Measurements from ENCODE around the gene ARHGEF33.

The ARHGEF33 gene

GRCh38 chr2:38922389-38922788, 32.7 kb downstream of the ARHGEF33 start:
- Histone ChIP-seq H3K4me3 (ENCODE audit: low read length) (no peak overlapping the region), H3K79me1 (ENCODE audit: low read length) (no peaks in the 10 kb centered on the region), H4K8ac (ENCODE audit: low read depth, low read length) (no peak overlapping the region), H3K36me3 (ENCODE audit: control insufficient read depth, insufficient read depth, low read length) (no peaks in the 10 kb centered on the region), H3K27ac (ENCODE audit: low read depth, low read length) (no peak overlapping the region), H3K27me3 (ENCODE audit: insufficient read depth, low read length, poor library complexity) (no peaks in the 10 kb centered on the region), H3K56ac (ENCODE audit: low read length) (no peak overlapping the region), H3K18ac (ENCODE audit: low read length) (no peak overlapping the region), H2BK120ac (ENCODE audit: low read depth, low read length) (no peak overlapping the region), H3K4me2 (ENCODE audit: low read length) (no peak overlapping the region), H3K79me2 (ENCODE audit: control insufficient read depth, insufficient read depth, low read length) (no peaks in the 10 kb centered on the region), H2BK15ac (replicated peaks; ENCODE audit: low read depth) (no peak overlapping the region), H3K9ac (ENCODE audit: low read length) (no peak overlapping the region), H3K23ac (ENCODE audit: low read length) (no peak overlapping the region), H4K5ac (ENCODE audit: low read length) (no peak overlapping the region), H2AK5ac (ENCODE audit: low read length) (no peak overlapping the region), H2BK5ac (ENCODE audit: low read length) (no peak overlapping the region), H3K4ac (ENCODE audit: low read depth, low read length) (no peak overlapping the region), H3K4me1 (ENCODE audit: control insufficient read depth, low read depth, low read length) (no peaks in the 10 kb centered on the region)
- WGBS (ENCODE audit: extremely low coverage, insufficient coverage, low lambda C conversion rate), result no CpG with 5 or more reads among the region's 4 CpGs
- no peak for DNase-seq

- Histone ChIP-seq H2AK5ac (ENCODE audit: low read length) (no peak overlapping the region), H3K27me3 (ENCODE audit: insufficient read depth, low read length, poor library complexity) (no peaks in the 10 kb centered on the region), H3K27ac (ENCODE audit: low read depth, low read length) (no peak overlapping the region), H3K79me1 (ENCODE audit: low read length) (no peaks in the 10 kb centered on the region), H4K8ac (ENCODE audit: low read depth, low read length) (no peak overlapping the region), H2BK120ac (ENCODE audit: low read depth, low read length) (no peak overlapping the region), H3K36me3 (ENCODE audit: control insufficient read depth, insufficient read depth, low read length) (no peaks in the 10 kb centered on the region), H3K23ac (ENCODE audit: low read length) (no peak overlapping the region), H3K4me2 (ENCODE audit: low read length) (no peak overlapping the region), H2BK5ac (ENCODE audit: low read length) (no peak overlapping the region), H3K4me1 (ENCODE audit: control insufficient read depth, low read depth, low read length) (no peaks in the 10 kb centered on the region), H3K4me3 (ENCODE audit: low read length) (no peak overlapping the region), H3K9ac (ENCODE audit: low read length) (no peak overlapping the region), H3K56ac (ENCODE audit: low read length) (no peak overlapping the region), H3K4ac (ENCODE audit: low read depth, low read length) (no peak overlapping the region), H3K79me2 (ENCODE audit: control insufficient read depth, insufficient read depth, low read length) (no peaks in the 10 kb centered on the region), H2BK15ac (replicated peaks; ENCODE audit: low read depth) (no peak overlapping the region), H4K5ac (ENCODE audit: low read length) (no peak overlapping the region), H3K18ac (ENCODE audit: low read length) (no peak overlapping the region)
- no CpG with 5 or more reads among the region's 2 CpGs for WGBS (ENCODE audit: extremely low coverage, insufficient coverage, low lambda C conversion rate)
- DNase-seq, result no peak
Observed at GRCh38 chr2:38922902-38923301, 33.2 kb downstream of the ARHGEF33 start.

- H3K56ac ChIP-seq (ENCODE audit: low read length), result no peak overlapping the region
- no peak overlapping the region for H3K18ac ChIP-seq (ENCODE audit: low read length)
- H3K4me1 ChIP-seq (ENCODE audit: control insufficient read depth, low read depth, low read length), result no peaks in the 10 kb centered on the region
- no peaks in the 10 kb centered on the region for H3K79me1 ChIP-seq (ENCODE audit: low read length)
- H4K5ac ChIP-seq (ENCODE audit: low read length), result no peak overlapping the region
- peak; percentile 55 for DNase-seq
- H3K79me2 ChIP-seq (ENCODE audit: control insufficient read depth, insufficient read depth, low read length), result no peaks in the 10 kb centered on the region
- no peak overlapping the region for H3K4me2 ChIP-seq (ENCODE audit: low read length)
- H2BK5ac ChIP-seq (ENCODE audit: low read length), result no peak overlapping the region
- H2AK5ac ChIP-seq (ENCODE audit: low read length), result no peak overlapping the region
- no peak overlapping the region for H3K4me3 ChIP-seq (ENCODE audit: low read length)
- H3K9ac ChIP-seq (ENCODE audit: low read length), result no peak overlapping the region
- H4K8ac ChIP-seq (ENCODE audit: low read depth, low read length), result no peak overlapping the region
- H2BK15ac ChIP-seq (replicated peaks; ENCODE audit: low read depth), result no peak overlapping the region
- no peak overlapping the region for H3K27ac ChIP-seq (ENCODE audit: low read depth, low read length)
- H3K23ac ChIP-seq (ENCODE audit: low read length), result no peak overlapping the region
- H3K4ac ChIP-seq (ENCODE audit: low read depth, low read length), result no peak overlapping the region
- H2BK120ac ChIP-seq (ENCODE audit: low read depth, low read length), result no peak overlapping the region
- WGBS (ENCODE audit: extremely low coverage, insufficient coverage, low lambda C conversion rate), result no CpG with 5 or more reads among the region's 9 CpGs
- no peaks in the 10 kb centered on the region for H3K27me3 ChIP-seq (ENCODE audit: insufficient read depth, low read length, poor library complexity)
- H3K36me3 ChIP-seq (ENCODE audit: control insufficient read depth, insufficient read depth, low read length), result no peaks in the 10 kb centered on the region
Observed at GRCh38 chr2:38925982-38926381, 36.3 kb downstream of the ARHGEF33 start.

- WGBS (ENCODE audit: extremely low coverage, insufficient coverage, low lambda C conversion rate), result no CpG with 5 or more reads among the region's 2 CpGs
- Histone ChIP-seq H3K79me1 (ENCODE audit: low read length) (no peaks in the 10 kb centered on the region), H2BK5ac (ENCODE audit: low read length) (no peak overlapping the region), H4K8ac (ENCODE audit: low read depth, low read length) (no peak overlapping the region), H4K5ac (ENCODE audit: low read length) (no peak overlapping the region), H2BK15ac (replicated peaks; ENCODE audit: low read depth) (no peak overlapping the region), H3K23ac (ENCODE audit: low read length) (no peak overlapping the region), H2BK120ac (ENCODE audit: low read depth, low read length) (no peak overlapping the region), H3K4me3 (ENCODE audit: low read length) (no peak overlapping the region), H3K18ac (ENCODE audit: low read length) (no peak overlapping the region), H3K4me2 (ENCODE audit: low read length) (no peak overlapping the region), H3K4me1 (ENCODE audit: control insufficient read depth, low read depth, low read length) (no peaks in the 10 kb centered on the region), H3K79me2 (ENCODE audit: control insufficient read depth, insufficient read depth, low read length) (no peaks in the 10 kb centered on the region), H3K27me3 (ENCODE audit: insufficient read depth, low read length, poor library complexity) (no peaks in the 10 kb centered on the region), H3K56ac (ENCODE audit: low read length) (no peak overlapping the region), H2AK5ac (ENCODE audit: low read length) (no peak overlapping the region), H3K9ac (ENCODE audit: low read length) (no peak overlapping the region), H3K4ac (ENCODE audit: low read depth, low read length) (no peak overlapping the region), H3K36me3 (ENCODE audit: control insufficient read depth, insufficient read depth, low read length) (no peaks in the 10 kb centered on the region), H3K27ac (ENCODE audit: low read depth, low read length) (no peak overlapping the region)
- no peak for DNase-seq
Observed at GRCh38 chr2:38930600-38930999, 40.9 kb downstream of the ARHGEF33 start.

GRCh38 chr2:38932586-38932985, 42.9 kb downstream of the ARHGEF33 start:
- Histone ChIP-seq H3K9ac (ENCODE audit: low read length) (no peak overlapping the region), H3K4me3 (ENCODE audit: low read length) (no peak overlapping the region), H2BK120ac (ENCODE audit: low read depth, low read length) (no peak overlapping the region), H3K79me2 (ENCODE audit: control insufficient read depth, insufficient read depth, low read length) (no peaks in the 10 kb centered on the region), H3K56ac (ENCODE audit: low read length) (no peak overlapping the region), H3K4ac (ENCODE audit: low read depth, low read length) (no peak overlapping the region), H3K18ac (ENCODE audit: low read length) (no peak overlapping the region), H4K8ac (ENCODE audit: low read depth, low read length) (no peak overlapping the region), H3K23ac (ENCODE audit: low read length) (no peak overlapping the region), H4K5ac (ENCODE audit: low read length) (no peak overlapping the region), H3K79me1 (ENCODE audit: low read length) (no peaks in the 10 kb centered on the region), H2BK5ac (ENCODE audit: low read length) (no peak overlapping the region), H3K27me3 (ENCODE audit: insufficient read depth, low read length, poor library complexity) (no peaks in the 10 kb centered on the region), H3K27ac (ENCODE audit: low read depth, low read length) (no peak overlapping the region), H2BK15ac (replicated peaks; ENCODE audit: low read depth) (no peak overlapping the region), H3K4me1 (ENCODE audit: control insufficient read depth, low read depth, low read length) (no peaks in the 10 kb centered on the region), H3K36me3 (ENCODE audit: control insufficient read depth, insufficient read depth, low read length) (no peaks in the 10 kb centered on the region), H2AK5ac (ENCODE audit: low read length) (no peak overlapping the region), H3K4me2 (ENCODE audit: low read length) (no peak overlapping the region)
- WGBS (ENCODE audit: extremely low coverage, insufficient coverage, low lambda C conversion rate), result no CpG with 5 or more reads among the region's 1 CpG
- DNase-seq, result no peak

GRCh38 chr2:38933653-38934052, 44.0 kb downstream of the ARHGEF33 start:
- Histone ChIP-seq H3K4me1 (ENCODE audit: control insufficient read depth, low read depth, low read length) (no peaks in the 10 kb centered on the region), H3K4me2 (ENCODE audit: low read length) (no peak overlapping the region), H2BK15ac (replicated peaks; ENCODE audit: low read depth) (no peak overlapping the region), H3K56ac (ENCODE audit: low read length) (no peak overlapping the region), H3K79me1 (ENCODE audit: low read length) (no peaks in the 10 kb centered on the region), H2AK5ac (ENCODE audit: low read length) (no peak overlapping the region), H3K79me2 (ENCODE audit: control insufficient read depth, insufficient read depth, low read length) (no peaks in the 10 kb centered on the region), H3K27ac (ENCODE audit: low read depth, low read length) (no peak overlapping the region), H3K27me3 (ENCODE audit: insufficient read depth, low read length, poor library complexity) (no peaks in the 10 kb centered on the region), H3K4me3 (ENCODE audit: low read length) (no peak overlapping the region), H2BK120ac (ENCODE audit: low read depth, low read length) (no peak overlapping the region), H4K5ac (ENCODE audit: low read length) (no peak overlapping the region), H4K8ac (ENCODE audit: low read depth, low read length) (no peak overlapping the region), H3K9ac (ENCODE audit: low read length) (no peak overlapping the region), H3K18ac (ENCODE audit: low read length) (no peak overlapping the region), H3K23ac (ENCODE audit: low read length) (no peak overlapping the region), H2BK5ac (ENCODE audit: low read length) (no peak overlapping the region), H3K4ac (ENCODE audit: low read depth, low read length) (no peak overlapping the region), H3K36me3 (ENCODE audit: control insufficient read depth, insufficient read depth, low read length) (no peaks in the 10 kb centered on the region)
- no CpG with 5 or more reads among the region's 3 CpGs for WGBS (ENCODE audit: extremely low coverage, insufficient coverage, low lambda C conversion rate)
- no peak for DNase-seq
